Gastrocnemius medialis (tissue), 4 donors: ENCODE data around the gene PASD1.

Experiments
- CTCF ChIP-seq, 5 experiments: fragments of 450-650 bp in 3 of 5; fragments of 200-600 bp in 2 of 5; sonication (generic) in 2 of 5; IDR thresholded peaks in 4 of 5; conservative IDR thresholded peaks in 1 of 5; 1 replicate in 4 of 5; 2 replicates in 1 of 5; pipeline ENCODE4 v1.5.1; 2016 to 2019; ENCODE audit warnings: antibody characterized with exemption in 5 of 5, mild to moderate bottlenecking in 3 of 5, moderate library complexity in 3 of 5
- POLR2A ChIP-seq, 2 donors: fragments of 450-650 bp; IDR thresholded peaks; one replicate each; pipeline ENCODE4 v1.6.1; 2017; ENCODE audit warnings: antibody characterized with exemption in 2 of 2, mild to moderate bottlenecking in 2 of 2, moderate library complexity in 2 of 2

GRCh38 chrX:151523351-151523750, 40.1 kb upstream of the PASD1 start:
- TF ChIP-seq CTCF (IDR thresholded peaks at IDR 0.05 in 4 of 5, conservative IDR thresholded peaks at IDR 0.05 in 1 of 5) = no peak
- TF ChIP-seq POLR2A (IDR thresholded peaks at IDR 0.05) = no peak
